GM23248 (cell line): ENCODE measurements around the gene NELFB. TPM values are rescaled to one million over a fixed set of nuclear protein-coding genes. Genes with fewer than 3 reads are reported as not detected.
A peak's percentile ranks its signal among the peaks of the same experiment; 100 is the strongest.

ENCODE experiments used
- DNase-seq: peaks from one replicate; pipeline ENCODE4 v3.0.0-alpha.2; 2015
- H2AFZ ChIP-seq: fragments of 200-600 bp; sonication (generic); 2 replicates; pipeline ENCODE4 v1.6.1; 2016; ENCODE audit warnings: antibody characterized with exemption
- H3F3A ChIP-seq: fragments of 200-600 bp; sonication (generic); 2 replicates; pipeline ENCODE4 v1.6.1; 2016; ENCODE audit warnings: mild to moderate bottlenecking, antibody characterized with exemption, mixed run types; ENCODE audit not compliant: insufficient read depth
- H3K27ac ChIP-seq: fragments of 200-600 bp; sonication (generic); 2 replicates; pipeline ENCODE4 v1.5.1; 2016; ENCODE audit warnings: mild to moderate bottlenecking
- H3K27me3 ChIP-seq: fragments of 200-600 bp; sonication (generic); replicated peaks from 2 replicates; pipeline ENCODE4 v1.6.1; 2016; ENCODE audit warnings: mild to moderate bottlenecking; ENCODE audit not compliant: insufficient read depth
- H3K36me3 ChIP-seq: fragments of 200-600 bp; sonication (generic); 2 replicates; pipeline ENCODE4 v1.6.1; 2016; ENCODE audit warnings: low read depth, mild to moderate bottlenecking
- H3K4me1 ChIP-seq: fragments of 200-600 bp; sonication (generic); 2 replicates; pipeline ENCODE4 v1.6.1; 2016; ENCODE audit warnings: mild to moderate bottlenecking; ENCODE audit not compliant: insufficient read depth
- H3K4me2 ChIP-seq: fragments of 200-600 bp; sonication (generic); one replicate; pipeline ENCODE4 v1.6.1; 2016; ENCODE audit warnings: mild to moderate bottlenecking; ENCODE audit not compliant: unreplicated experiment
- H3K4me3 ChIP-seq: fragments of 200-600 bp; sonication (generic); 2 replicates; pipeline ENCODE4 v1.5.1; 2016; ENCODE audit warnings: mild to moderate bottlenecking
- H3K79me2 ChIP-seq: fragments of 200-600 bp; sonication (generic); 2 replicates; pipeline ENCODE4 v1.6.1; 2016; ENCODE audit warnings: mild to moderate bottlenecking; ENCODE audit not compliant: insufficient read depth
- H3K9ac ChIP-seq: fragments of 200-600 bp; sonication (generic); 2 replicates; pipeline ENCODE4 v1.6.1; 2016; ENCODE audit warnings: mild to moderate bottlenecking
- H3K9me2 ChIP-seq: fragments of 200-600 bp; sonication (generic); 2 replicates; pipeline ENCODE4 v1.6.1; 2016; ENCODE audit warnings: mixed run types, mild to moderate bottlenecking, moderate library complexity; ENCODE audit not compliant: insufficient read depth
- H3K9me3 ChIP-seq: fragments of 200-600 bp; sonication (generic); one replicate; pipeline ENCODE4 v1.6.1; 2017; ENCODE audit warnings: low read depth
- H4K20me1 ChIP-seq: fragments of 200-600 bp; sonication (generic); 2 replicates; pipeline ENCODE4 v1.6.0; 2016; ENCODE audit not compliant: insufficient read depth
- EZH2 ChIP-seq: fragments of 200-600 bp; sonication (generic); IDR thresholded peaks from 2 replicates; pipeline ENCODE4 v1.6.1; 2018; ENCODE audit warnings: antibody characterized with exemption, mild to moderate bottlenecking; ENCODE audit not compliant: insufficient read depth, poor library complexity, severe bottlenecking
- EZH2phosphoT487 ChIP-seq: fragments of 200-600 bp; sonication (generic); IDR thresholded peaks from 2 replicates; pipeline ENCODE4 v1.6.1; 2018; ENCODE audit warnings: antibody characterized with exemption, moderate library complexity, mild to moderate bottlenecking, low read depth; ENCODE audit not compliant: insufficient read depth
- WGBS, 2 experiments: methylation state at CpG; one replicate each; pipeline ENCODE4 v1.1.6; 2015 to 2017; ENCODE audit warnings: low lambda C conversion rate in 2 of 2, low coverage in 1 of 2; ENCODE audit errors: missing lambda C conversion rate in 2 of 2; 5-methylcytosine and 5-hydroxymethylcytosine counted together
- in situ Hi-C: fragments of 300-500 bp; cut with MboI; formaldehyde crosslinking; loops from 2 replicates; pipeline ENCODE4 v1.15.0; 2020
- polyA plus RNA-seq: library from polyadenylated mRNA; unstranded; fragments of >200 nt; fragmentation: Nextera tagmentation; extraction: Ambion mirVana; gene quantifications from 2 replicates; pipeline ENCODE4 v1.2.1, GENCODE V29; 2016
- total RNA-seq: library from RNA; depleted of rRNA; stranded (reverse); fragments of >200 nt; shearing (Covaris generic); gene quantifications from 2 replicates; pipeline ENCODE4 v1.2.3, GENCODE V29; 2014

Gene NELFB
- total and polyA plus RNA-seq, 2 experiments from 2014 or later: 34.4 to 65.0 TPM

DNA sequence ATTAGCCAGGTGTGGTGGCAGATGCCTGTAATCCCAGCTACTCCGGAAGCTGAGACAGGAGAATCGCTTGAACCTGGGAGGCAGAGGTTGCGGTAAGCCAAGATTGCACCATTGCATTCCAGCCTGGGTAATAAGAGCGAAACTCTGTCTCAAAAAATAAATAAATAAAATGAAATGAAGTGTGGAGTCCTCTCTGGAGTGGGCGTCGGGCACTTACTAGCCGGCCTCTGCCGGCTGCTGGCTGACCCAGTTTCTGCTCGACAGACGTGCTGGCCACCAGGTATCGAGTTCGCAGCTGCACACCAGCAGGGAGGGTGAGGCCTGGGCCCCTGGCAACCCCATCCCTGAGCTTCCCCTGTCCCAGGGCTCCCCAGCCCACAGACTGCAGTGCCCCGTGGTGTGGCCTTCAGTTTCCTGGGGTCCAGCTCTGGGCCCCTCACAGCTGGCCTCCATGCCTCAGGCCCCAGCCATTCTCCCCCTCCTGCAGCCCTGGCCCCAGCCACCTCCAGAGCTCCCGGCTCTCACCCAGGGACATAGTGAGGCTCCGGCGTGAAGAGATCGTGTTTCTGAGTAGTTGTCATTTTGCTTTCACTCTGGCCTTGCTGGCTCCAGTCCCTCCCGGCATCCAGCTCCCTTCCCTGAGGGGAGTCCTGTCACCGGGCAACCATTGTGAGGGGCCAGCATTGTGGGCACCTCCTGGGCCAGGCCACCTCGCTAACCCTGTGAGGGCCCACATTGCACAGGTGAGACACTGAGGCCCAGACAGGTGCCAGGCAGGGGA is 7.8 kb upstream of the NELFB start:
- Histone ChIP-seq H3K27me3 (no peaks in the 10 kb centered on the region), H3K36me3 (peaks cover 12% of the 10 kb centered on the region), H3K79me2 (peaks cover 22% of the 10 kb centered on the region), H2AFZ (no peak overlapping the region), H3K4me1 (peaks cover 11% of the 10 kb centered on the region; the same call in 1 of the 2 replicates), H3K4me2 (no peak overlapping the region), H3F3A (peaks cover 22% of the 10 kb centered on the region), H3K4me3 (no peak overlapping the region), H4K20me1 (peaks cover 17% of the 10 kb centered on the region; the same call in 1 of the 2 replicates), H3K9me3 (no peaks in the 10 kb centered on the region), H3K27ac (no peak overlapping the region), H3K9me2 (no peaks in the 10 kb centered on the region), H3K9ac (no peak overlapping the region)
- DNase-seq: no peak
- in situ Hi-C loops: no loop called here
- TF ChIP-seq EZH2 (no peak), EZH2phosphoT487 (no peak)
- WGBS, 2 experiments: 71% methylated on average over 20 of the region's 20 CpGs

DNA sequence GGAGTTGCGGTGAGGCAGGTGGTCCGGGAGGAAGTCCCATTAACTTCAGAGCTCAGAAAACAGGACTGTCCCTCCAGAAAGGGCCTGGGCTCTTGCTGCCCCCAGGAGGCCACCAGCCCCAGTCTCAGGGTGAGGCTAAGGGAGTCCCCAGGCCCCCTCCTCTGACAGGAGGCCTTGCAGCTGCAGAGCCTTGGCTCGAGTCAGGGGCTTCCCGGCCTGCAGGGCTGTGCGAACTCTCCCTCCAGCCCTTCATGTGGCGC is 7.3 kb upstream of the NELFB start:
- no peak overlapping the region for H3K4me3 ChIP-seq
- H3K9me3 ChIP-seq: no peaks in the 10 kb centered on the region
- DNase-seq: no peak
- H3F3A ChIP-seq: peaks cover 18% of the 10 kb centered on the region
- no peak overlapping the region for H3K4me2 ChIP-seq
- in situ Hi-C loops: no loop called here
- peaks cover 6% of the 10 kb centered on the region; the same call in 1 of the 2 replicates for H3K4me1 ChIP-seq
- TF ChIP-seq EZH2phosphoT487 (no peak), EZH2 (no peak)
- no peaks in the 10 kb centered on the region for H3K27me3 ChIP-seq
- H3K79me2 ChIP-seq: peaks cover 17% of the 10 kb centered on the region
- H3K9me2 ChIP-seq: no peaks in the 10 kb centered on the region
- WGBS, 2 experiments: 75 to 81% methylated on average over 6 of the region's 6 CpGs
- H4K20me1 ChIP-seq: peaks cover 12% of the 10 kb centered on the region; the same call in 1 of the 2 replicates
- no peak overlapping the region for H2AFZ ChIP-seq
- H3K27ac ChIP-seq: no peak overlapping the region
- peaks cover 8% of the 10 kb centered on the region for H3K36me3 ChIP-seq
- H3K9ac ChIP-seq: no peak overlapping the region

DNA sequence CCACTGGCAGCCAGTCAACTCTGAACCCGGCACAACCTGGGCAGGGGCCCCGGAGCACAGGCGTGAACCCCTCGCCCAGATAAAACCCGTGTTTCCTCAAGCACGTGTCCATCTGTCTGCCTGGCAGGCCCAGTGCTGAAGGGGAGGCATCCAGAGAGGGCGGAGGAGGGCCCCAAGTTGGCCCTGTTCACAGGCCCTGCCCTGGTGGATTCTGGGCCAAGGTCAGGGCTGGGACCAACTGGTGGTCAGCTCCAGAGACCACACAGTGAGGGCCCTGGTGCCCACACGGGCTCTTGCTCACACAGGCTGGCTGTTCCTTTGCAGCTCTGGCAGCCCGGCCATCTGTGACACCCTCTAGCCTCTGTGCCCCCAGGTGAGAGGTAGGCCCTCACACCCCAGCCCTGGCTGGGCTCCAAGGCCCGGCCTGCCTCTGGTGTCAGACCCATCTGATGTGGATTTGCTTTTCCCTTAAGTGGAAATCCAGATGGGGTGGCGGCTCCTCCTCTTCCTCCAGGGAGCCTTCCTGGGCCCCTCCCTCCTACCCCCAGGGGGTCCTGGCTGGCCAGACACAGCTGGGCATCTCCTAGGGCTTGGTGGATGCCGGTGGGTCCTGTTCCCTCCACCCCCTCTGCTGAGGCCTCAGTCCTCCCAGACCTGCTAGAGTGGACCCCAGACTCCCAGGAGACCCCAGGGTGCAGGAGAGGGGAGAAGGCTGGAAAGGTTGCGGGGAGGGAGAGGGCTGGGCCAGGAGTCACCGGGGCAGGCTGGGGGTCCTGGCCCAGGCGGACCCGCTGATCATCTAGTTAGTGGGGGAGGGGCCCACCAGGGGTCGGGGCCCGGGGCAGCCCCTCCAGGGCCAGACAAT is 4.6 kb upstream of the NELFB start:
- Histone ChIP-seq H3K36me3 (no peaks in the 10 kb centered on the region), H3K4me3 (no peak overlapping the region), H3K9me2 (no peaks in the 10 kb centered on the region), H4K20me1 (no peaks in the 10 kb centered on the region), H3K27me3 (no peaks in the 10 kb centered on the region), H3K4me2 (no peak overlapping the region), H3K27ac (no peak overlapping the region), H3K9ac (no peak overlapping the region), H3F3A (no peaks in the 10 kb centered on the region), H3K4me1 (0 out of 2 replicates have a peak, but pooled peaks cover 3% of the 10 kb centered on the region), H2AFZ (no peak overlapping the region), H3K79me2 (peaks cover 3% of the 10 kb centered on the region), H3K9me3 (no peaks in the 10 kb centered on the region)
- no peak for DNase-seq
- in situ Hi-C loops: no loop called here
- WGBS, 2 experiments: 41 to 44% methylated on average over 12 to 18 of the region's 18 CpGs
- TF ChIP-seq EZH2phosphoT487: no peak
- TF ChIP-seq EZH2: no peak

DNA sequence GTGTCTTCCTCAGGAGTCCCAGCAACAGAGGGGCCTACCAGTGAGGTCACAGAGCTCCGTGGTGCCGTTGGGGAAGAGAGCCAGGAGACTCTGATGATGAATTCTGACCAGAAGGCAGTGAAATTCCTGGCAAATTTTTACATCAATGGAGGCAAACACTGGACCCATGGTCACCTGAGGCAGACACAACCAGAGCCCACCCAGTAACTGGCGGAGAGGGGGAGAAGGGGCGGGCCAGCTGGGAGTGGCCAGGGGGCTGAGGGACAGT is 4.0 kb upstream of the NELFB start, which contains the start of gene STPG3:
Gene STPG3, plus strand, starts transcription at position 93 of the 268 bp plus-strand sequence. Its CDS starts 1 bp downstream, at position 94.
- peak; percentile 59 for DNase-seq
- 23 to 36% methylated on average over 3 to 4 of the region's 4 CpGs for WGBS, 2 experiments
- in situ Hi-C loops: no loop called here

More for the DNA sequence above, 4.0 kb upstream of the NELFB start, which contains the start of gene STPG3:
- no peak within 1 kb of the TSS for H3K9ac ChIP-seq
- no peak within 1 kb of the TSS for H2AFZ ChIP-seq
- H3K27me3 ChIP-seq: no peaks in the 10 kb centered on the region
- no peaks in the 10 kb centered on the region for H3K9me3 ChIP-seq
- H3K4me2 ChIP-seq: no peak within 1 kb of the TSS
- H3K4me1 ChIP-seq: 0 out of 2 replicates have a peak, but pooled peaks cover 3% of the 10 kb centered on the region
- H3K79me2 ChIP-seq: peaks cover 8% of the 10 kb centered on the region
- no peak within 1 kb of the TSS for H3K4me3 ChIP-seq
- TF ChIP-seq EZH2 (no peak), EZH2phosphoT487 (no peak)
- H4K20me1 ChIP-seq: no peaks in the 10 kb centered on the region
- H3F3A ChIP-seq: no peaks in the 10 kb centered on the region
- H3K27ac ChIP-seq: no peak within 1 kb of the TSS
- H3K36me3 ChIP-seq: no peaks in the 10 kb centered on the region
- H3K9me2 ChIP-seq: no peaks in the 10 kb centered on the region
